ENCODE measurements around the gene BCL2.
A peak's percentile ranks its signal among the peaks of the same experiment; 100 is the strongest.

BCL2 gene

GRCh38 chr18:63098018-63098981 lies 221.3 kb downstream of the BCL2 start:
- DNase-seq: no peak

- peak in 2 of 58 donors; percentile 3 to 34 for DNase-seq
Observed at GRCh38 chr18:63097178-63097577, 222.4 kb downstream of the BCL2 start.

- no peak for DNase-seq
Observed at GRCh38 chr18:63096327-63096874, 223.2 kb downstream of the BCL2 start.

DNA sequence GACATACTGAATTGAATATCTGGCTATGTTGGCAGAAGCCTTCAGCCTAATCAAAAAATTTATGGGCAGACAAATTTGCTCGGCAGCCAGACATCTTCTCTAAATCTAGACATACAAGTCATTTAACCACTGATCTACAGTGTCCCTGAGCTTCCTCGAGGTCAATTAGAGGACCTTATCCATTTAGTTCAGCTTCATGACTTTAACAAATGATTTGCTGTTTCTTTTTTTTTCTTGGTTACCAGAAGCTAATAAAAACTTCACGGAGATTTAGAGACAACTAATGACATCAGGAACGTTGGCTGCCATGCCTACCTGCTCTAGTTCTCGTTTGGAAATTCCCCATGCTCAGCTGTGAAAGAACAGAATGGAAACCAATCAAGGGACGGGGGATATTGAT lies 223.8 kb downstream of the BCL2 start:
- DNase-seq: no peak

DNA sequence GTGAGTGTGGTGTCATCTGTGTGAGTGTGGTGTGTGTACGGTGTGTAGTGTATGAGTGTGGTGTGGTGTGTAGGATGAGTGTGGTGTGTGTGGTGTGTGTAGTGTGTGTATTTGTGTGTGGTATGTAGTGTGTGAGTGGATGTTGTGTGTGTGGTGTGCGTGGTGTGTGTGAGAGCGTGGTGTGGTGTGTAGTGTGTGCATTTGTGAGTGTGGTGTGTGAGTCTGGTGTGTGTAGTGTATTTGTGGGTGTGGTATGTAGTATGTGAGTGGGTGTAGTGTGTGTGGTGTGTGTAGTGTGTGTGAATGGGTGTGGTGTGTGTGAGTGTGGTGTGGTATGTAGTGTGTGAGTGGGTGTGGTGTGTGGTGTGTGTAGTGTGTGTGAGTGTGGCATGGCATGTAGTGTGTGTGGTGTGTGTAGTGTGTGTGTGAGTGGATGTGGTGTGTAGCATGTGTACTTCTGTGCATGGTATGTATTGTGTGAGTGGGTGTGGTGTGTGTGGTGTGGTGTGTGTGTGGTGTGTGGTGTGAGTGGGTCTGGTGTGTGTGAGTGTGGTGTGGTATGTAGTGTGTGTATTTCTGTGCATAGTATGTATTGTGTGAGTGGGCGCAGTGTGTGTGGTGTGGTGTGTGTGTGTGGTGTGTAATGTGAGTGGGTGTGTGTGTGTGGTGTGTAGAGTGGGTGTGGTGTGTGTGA lies 227.8 kb downstream of the BCL2 start:
- no peak for DNase-seq

- no peak for DNase-seq
Observed at GRCh38 chr18:63090334-63090733, 229.2 kb downstream of the BCL2 start.

GRCh38 chr18:63089041-63089440 lies 230.5 kb downstream of the BCL2 start:
- peak in 1 of 58 donors; percentile 4 for DNase-seq

GRCh38 chr18:63088262-63088661 lies 231.3 kb downstream of the BCL2 start:
- no peak for DNase-seq

DNA sequence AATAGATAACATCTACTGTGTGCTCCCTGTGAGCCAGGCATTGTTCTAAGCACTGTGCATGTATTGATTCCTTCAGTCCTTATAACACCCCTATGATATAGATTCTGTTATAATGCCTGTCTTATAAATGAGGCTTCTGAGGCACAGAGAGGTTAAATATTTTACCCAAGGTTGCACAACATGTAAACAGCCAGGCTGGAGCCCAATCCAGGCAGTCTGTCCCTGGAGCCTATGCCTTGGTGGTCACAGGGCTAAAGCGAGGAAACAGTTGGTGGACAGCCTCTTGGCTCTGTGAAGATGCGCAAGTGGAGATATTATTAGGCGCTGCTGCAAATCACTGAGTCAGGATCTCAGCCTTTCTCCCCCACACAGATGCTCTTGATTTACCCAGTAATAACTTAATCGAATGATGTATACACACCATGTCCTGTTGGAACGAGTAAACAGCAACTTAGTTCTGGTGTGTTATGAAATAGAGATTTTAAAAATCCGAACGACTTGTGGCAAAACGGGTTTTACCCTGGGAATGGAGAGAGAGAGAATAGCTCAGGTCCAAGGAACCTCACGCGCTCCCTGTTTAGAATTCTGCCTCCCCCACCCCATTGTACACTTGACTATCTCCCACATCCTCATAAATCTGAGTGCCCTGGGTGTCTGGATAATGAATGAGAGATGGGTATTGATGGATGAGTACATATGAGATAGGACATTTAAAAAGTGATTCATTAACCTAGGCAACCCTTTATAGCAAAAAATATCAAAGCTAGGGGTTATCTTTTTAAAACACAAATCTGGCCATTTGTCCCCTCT lies 231.9 kb downstream of the BCL2 start:
- DNase-seq: no peak

- no peak for DNase-seq
Observed at GRCh38 chr18:63085611-63086010, 234.0 kb downstream of the BCL2 start.

GRCh38 chr18:63084219-63084618 lies 235.3 kb downstream of the BCL2 start:
- DNase-seq: no peak

GRCh38 chr18:63083555-63083954 lies 236.0 kb downstream of the BCL2 start:
- DNase-seq: no peak

DNA sequence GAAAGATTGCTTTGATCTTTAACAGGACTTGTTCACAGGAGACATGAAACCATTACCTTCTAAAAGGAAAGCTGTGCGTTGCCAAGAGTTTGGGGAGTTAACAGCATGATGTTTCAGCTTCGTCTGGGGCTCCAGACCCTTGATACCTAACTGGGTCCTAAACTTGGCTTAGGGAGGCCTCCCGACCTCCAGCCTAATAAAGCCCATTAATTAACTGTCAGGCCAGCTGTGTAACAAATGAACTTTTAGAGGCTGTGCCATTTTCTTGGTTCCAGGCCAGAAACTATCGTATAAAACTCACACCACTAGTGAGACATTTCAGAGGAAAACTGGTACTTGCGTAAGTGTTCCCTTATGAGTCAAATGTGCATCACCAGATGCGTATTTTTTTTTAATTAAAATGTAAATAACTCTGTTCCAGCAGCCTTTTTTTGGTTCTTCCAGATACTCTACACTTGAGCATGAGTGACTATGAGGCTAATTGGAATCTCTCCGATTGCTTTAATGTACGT lies 236.5 kb downstream of the BCL2 start:
- DNase-seq: no peak

- no peak for DNase-seq
Observed at GRCh38 chr18:63082366-63083019, 237.1 kb downstream of the BCL2 start.

GRCh38 chr18:63079114-63079513 lies 240.5 kb downstream of the BCL2 start:
- DNase-seq: no peak

DNA sequence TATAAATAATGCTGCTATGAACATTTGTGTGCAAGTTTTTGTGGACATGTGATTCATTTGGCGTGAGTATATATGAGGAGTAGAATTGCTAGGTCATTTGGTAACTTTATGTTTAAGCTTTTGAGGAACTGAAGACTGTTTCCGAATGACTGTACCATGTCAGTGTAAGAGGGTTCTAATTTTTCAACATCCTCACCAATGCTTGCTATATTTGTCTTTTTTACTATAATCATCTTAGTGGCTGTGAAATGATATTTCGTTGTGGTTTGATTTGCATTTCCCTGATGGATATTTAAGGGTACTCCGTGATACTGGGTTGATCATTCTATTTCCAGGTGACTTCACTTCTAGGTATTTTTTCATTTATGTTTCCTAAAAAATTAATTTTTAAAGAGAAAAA lies 241.1 kb downstream of the BCL2 start:
- no peak for DNase-seq

GRCh38 chr18:63074981-63075404 lies 244.6 kb downstream of the BCL2 start:
- peak in 55 of 58 donors; percentile 6 to 85 (median 60) for DNase-seq

GRCh38 chr18:63073481-63073880 lies 246.1 kb downstream of the BCL2 start:
- DNase-seq: no peak
